Measurements from ENCODE around the gene LRRC7. TPM values are rescaled to one million over a fixed set of nuclear protein-coding genes. Genes with fewer than 3 reads are reported as not detected.

The LRRC7 gene
- total and polyA plus RNA-seq, 5 donors from 2014 or later, result 0.07 to 0.15 (median 0.15) TPM; not detected in 2

- Mint-ChIP-seq H3K36me3 (no peaks in the 10 kb centered on the region), H3K9me3 (peaks cover 0 to 13% (median 3%) of the 10 kb centered on the region in 7 donors), H3K4me3 (no peak overlapping the region), H3K27me3 (no peaks in the 10 kb centered on the region), H3K27ac (no peak overlapping the region), H3K4me1 (no peaks in the 10 kb centered on the region)
- DNase-seq (no peak), ATAC-seq (ENCODE audit: low read depth in 2 of 2) (no peak)
- no peak overlapping the region for H3K27ac ChIP-seq (ENCODE audit: insufficient read depth, low read length, poor library complexity, severe bottlenecking)
- H3K4me3 ChIP-seq (ENCODE audit: low read depth, low read length), result no peak overlapping the region
- no peaks in the 10 kb centered on the region for H3K4me1 ChIP-seq (ENCODE audit: control insufficient read depth, insufficient read depth, low read length, poor library complexity, severe bottlenecking)
- H3K9me3 ChIP-seq (ENCODE audit: control insufficient read depth in 2 of 2, low read length in 2 of 2), result no peaks in the 10 kb centered on the region
- no peaks in the 10 kb centered on the region for H3K36me3 ChIP-seq (ENCODE audit: control insufficient read depth, insufficient read depth, low read length)
- H3K27me3 ChIP-seq (ENCODE audit: control insufficient read depth, insufficient read depth, low read length), result no peaks in the 10 kb centered on the region
Measured at GRCh38 chr1:69787151-69787550, 219.4 kb downstream of the LRRC7 start.

DNA sequence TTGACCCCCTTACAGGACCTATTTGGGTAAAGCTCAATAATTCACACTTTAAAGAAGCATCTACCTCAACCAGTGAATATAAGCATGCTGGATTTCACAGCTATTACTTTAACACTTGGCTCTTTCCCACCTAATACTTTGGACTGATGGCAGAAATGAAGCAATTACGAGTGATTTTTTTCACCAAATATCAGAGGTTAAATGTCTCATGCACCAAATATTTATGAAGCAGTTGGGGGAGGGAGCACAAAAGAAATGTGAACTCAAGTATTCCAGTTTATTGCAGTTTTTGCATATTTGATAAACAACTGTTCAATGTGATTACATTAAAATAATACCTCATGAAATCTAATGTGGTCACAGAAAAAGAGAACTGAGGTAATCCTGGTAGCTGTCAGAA is 223.6 kb downstream of the LRRC7 start:
- Mint-ChIP-seq H3K9me3 (peaks cover 0 to 12% (median 3%) of the 10 kb centered on the region in 7 donors), H3K36me3 (no peaks in the 10 kb centered on the region), H3K4me3 (no peak overlapping the region), H3K4me1 (no peaks in the 10 kb centered on the region), H3K27ac (no peak overlapping the region), H3K27me3 (no peaks in the 10 kb centered on the region)
- no peak for ATAC-seq (ENCODE audit: low read depth in 2 of 2)
- H3K27ac ChIP-seq (ENCODE audit: insufficient read depth, low read length, poor library complexity, severe bottlenecking), result no peak overlapping the region
- no peaks in the 10 kb centered on the region for H3K27me3 ChIP-seq (ENCODE audit: control insufficient read depth, insufficient read depth, low read length)
- H3K4me3 ChIP-seq (ENCODE audit: low read depth, low read length), result no peak overlapping the region
- no peak for DNase-seq
- no peaks in the 10 kb centered on the region for H3K36me3 ChIP-seq (ENCODE audit: control insufficient read depth, insufficient read depth, low read length)
- H3K9me3 ChIP-seq (ENCODE audit: control insufficient read depth in 2 of 2, low read length in 2 of 2), result no peaks in the 10 kb centered on the region
- no peaks in the 10 kb centered on the region for H3K4me1 ChIP-seq (ENCODE audit: control insufficient read depth, insufficient read depth, low read length, poor library complexity, severe bottlenecking)

DNA sequence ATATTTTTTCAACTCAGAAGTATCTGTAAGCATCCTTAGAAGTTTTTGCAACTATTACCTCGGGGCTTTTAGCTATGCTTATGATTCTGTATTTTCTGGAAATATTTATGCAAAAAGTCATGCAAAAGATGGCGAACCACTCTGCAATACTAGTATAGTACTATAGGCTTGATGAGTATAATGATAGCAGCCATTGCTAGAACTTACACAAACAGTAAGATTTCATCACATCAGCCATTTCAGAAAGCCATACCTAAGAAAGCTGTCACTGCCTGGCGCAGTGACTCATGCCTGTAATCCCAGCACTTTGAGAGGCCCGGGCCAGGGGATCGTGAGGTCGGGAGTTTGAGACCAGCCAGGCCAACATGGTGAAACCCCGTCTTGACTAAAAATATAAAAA is 227.1 kb downstream of the LRRC7 start:
- no peak overlapping the region for H3K27ac ChIP-seq (ENCODE audit: insufficient read depth, low read length, poor library complexity, severe bottlenecking)
- no peaks in the 10 kb centered on the region for H3K27me3 ChIP-seq (ENCODE audit: control insufficient read depth, insufficient read depth, low read length)
- no peak for DNase-seq
- no peaks in the 10 kb centered on the region for H3K4me1 ChIP-seq (ENCODE audit: control insufficient read depth, insufficient read depth, low read length, poor library complexity, severe bottlenecking)
- no peak overlapping the region for H3K4me3 ChIP-seq (ENCODE audit: low read depth, low read length)
- no peak for ATAC-seq (ENCODE audit: low read depth in 2 of 2)
- Mint-ChIP-seq H3K36me3 (no peaks in the 10 kb centered on the region), H3K4me3 (no peak overlapping the region), H3K27me3 (no peaks in the 10 kb centered on the region), H3K27ac (no peak overlapping the region), H3K4me1 (no peaks in the 10 kb centered on the region), H3K9me3 (peaks cover 1 to 7% (median 3%) of the 10 kb centered on the region in 7 donors)
- H3K9me3 ChIP-seq (ENCODE audit: control insufficient read depth in 2 of 2, low read length in 2 of 2), result no peaks in the 10 kb centered on the region
- no peaks in the 10 kb centered on the region for H3K36me3 ChIP-seq (ENCODE audit: control insufficient read depth, insufficient read depth, low read length)

DNA sequence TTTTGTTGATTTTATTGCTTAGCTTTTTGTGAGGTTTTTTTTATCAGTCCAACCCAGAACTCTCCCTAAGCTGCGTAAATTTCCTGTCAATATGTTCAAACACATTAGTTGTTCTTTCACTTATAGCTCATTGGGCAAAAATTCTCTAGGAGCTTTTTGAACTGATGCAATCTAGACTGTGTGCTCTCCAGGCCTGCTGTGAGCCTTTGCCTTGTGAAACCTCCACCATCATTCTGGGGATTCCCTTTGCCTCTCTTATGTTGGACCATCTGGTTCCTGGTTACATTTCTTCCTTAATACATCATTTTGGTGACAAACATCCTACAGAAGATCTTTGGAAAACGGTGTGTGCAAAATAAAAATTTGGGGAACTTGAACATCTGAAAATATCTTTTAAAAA is 247.2 kb downstream of the LRRC7 start:
- H3K4me3 ChIP-seq (ENCODE audit: low read depth, low read length), result no peak overlapping the region
- H3K4me1 ChIP-seq (ENCODE audit: control insufficient read depth, insufficient read depth, low read length, poor library complexity, severe bottlenecking), result no peaks in the 10 kb centered on the region
- no peak overlapping the region for H3K4me3 Mint-ChIP-seq
- no peak for DNase-seq
- H3K27ac Mint-ChIP-seq, result no peak overlapping the region
- H3K27me3 ChIP-seq (ENCODE audit: control insufficient read depth, insufficient read depth, low read length), result no peaks in the 10 kb centered on the region
- H3K9me3 Mint-ChIP-seq, result peaks cover 0 to 7% (median 3%) of the 10 kb centered on the region in 7 donors
- H3K27me3 Mint-ChIP-seq, result no peaks in the 10 kb centered on the region
- ATAC-seq (ENCODE audit: low read depth in 2 of 2), result no peak
- no peak overlapping the region for H3K27ac ChIP-seq (ENCODE audit: insufficient read depth, low read length, poor library complexity, severe bottlenecking)
- H3K9me3 ChIP-seq (ENCODE audit: control insufficient read depth in 2 of 2, low read length in 2 of 2), result no peaks in the 10 kb centered on the region
- no peaks in the 10 kb centered on the region for H3K36me3 ChIP-seq (ENCODE audit: control insufficient read depth, insufficient read depth, low read length)
- no peaks in the 10 kb centered on the region for H3K36me3 Mint-ChIP-seq
- no peaks in the 10 kb centered on the region for H3K4me1 Mint-ChIP-seq

DNA sequence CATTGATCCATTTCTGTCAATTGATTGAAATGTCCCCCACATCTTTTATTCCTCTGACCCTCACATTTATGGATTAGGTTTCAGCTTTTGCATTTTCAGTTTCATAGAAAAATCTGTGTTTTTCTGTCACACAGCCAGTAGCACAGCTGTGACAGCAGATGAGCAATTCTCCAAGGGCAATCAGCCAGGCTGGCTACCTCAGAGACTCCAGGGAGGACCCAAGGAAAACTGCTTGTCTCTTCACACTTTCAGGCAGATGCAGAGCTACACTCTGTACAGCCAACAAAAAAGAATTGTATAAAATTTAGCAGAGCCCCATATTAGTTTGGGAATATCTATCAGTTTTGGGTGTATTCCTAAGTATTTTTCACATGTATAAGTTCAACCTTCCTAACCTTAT is 257.2 kb downstream of the LRRC7 start:
- no peak for ATAC-seq (ENCODE audit: low read depth in 2 of 2)
- no peak overlapping the region for H3K27ac ChIP-seq (ENCODE audit: insufficient read depth, low read length, poor library complexity, severe bottlenecking)
- H3K27me3 ChIP-seq (ENCODE audit: control insufficient read depth, insufficient read depth, low read length), result no peaks in the 10 kb centered on the region
- H3K36me3 ChIP-seq (ENCODE audit: control insufficient read depth, insufficient read depth, low read length), result no peaks in the 10 kb centered on the region
- Mint-ChIP-seq H3K9me3 (peaks cover 0 to 14% (median 5%) of the 10 kb centered on the region in 7 donors), H3K4me3 (no peak overlapping the region), H3K27me3 (no peaks in the 10 kb centered on the region), H3K36me3 (no peaks in the 10 kb centered on the region), H3K27ac (no peak overlapping the region), H3K4me1 (no peaks in the 10 kb centered on the region)
- no peak overlapping the region for H3K4me3 ChIP-seq (ENCODE audit: low read depth, low read length)
- no peak for DNase-seq
- no peaks in the 10 kb centered on the region for H3K9me3 ChIP-seq (ENCODE audit: control insufficient read depth in 2 of 2, low read length in 2 of 2)
- no peaks in the 10 kb centered on the region for H3K4me1 ChIP-seq (ENCODE audit: control insufficient read depth, insufficient read depth, low read length, poor library complexity, severe bottlenecking)

GRCh38 chr1:69827732-69828131 is 260.0 kb downstream of the LRRC7 start:
- H3K9me3 Mint-ChIP-seq, result peaks cover 0 to 14% (median 4%) of the 10 kb centered on the region in 7 donors
- Histone ChIP-seq H3K27ac (ENCODE audit: insufficient read depth, low read length, poor library complexity, severe bottlenecking) (no peak overlapping the region), H3K4me1 (ENCODE audit: control insufficient read depth, insufficient read depth, low read length, poor library complexity, severe bottlenecking) (no peaks in the 10 kb centered on the region), H3K27me3 (ENCODE audit: control insufficient read depth, insufficient read depth, low read length) (no peaks in the 10 kb centered on the region), H3K36me3 (ENCODE audit: control insufficient read depth, insufficient read depth, low read length) (no peaks in the 10 kb centered on the region), H3K4me3 (ENCODE audit: low read depth, low read length) (no peak overlapping the region), H3K9me3 (ENCODE audit: control insufficient read depth in 2 of 2, low read length in 2 of 2) (no peaks in the 10 kb centered on the region)
- H3K4me3 Mint-ChIP-seq, result no peak overlapping the region
- H3K27ac Mint-ChIP-seq, result no peak overlapping the region
- no peaks in the 10 kb centered on the region for H3K4me1 Mint-ChIP-seq
- no peak for ATAC-seq (ENCODE audit: low read depth in 2 of 2)
- no peaks in the 10 kb centered on the region for H3K27me3 Mint-ChIP-seq
- no peaks in the 10 kb centered on the region for H3K36me3 Mint-ChIP-seq
- no peak for DNase-seq

- Histone ChIP-seq H3K4me1 (ENCODE audit: control insufficient read depth, insufficient read depth, low read length, poor library complexity, severe bottlenecking) (no peaks in the 10 kb centered on the region), H3K27ac (ENCODE audit: insufficient read depth, low read length, poor library complexity, severe bottlenecking) (no peak overlapping the region), H3K27me3 (ENCODE audit: control insufficient read depth, insufficient read depth, low read length) (no peaks in the 10 kb centered on the region), H3K36me3 (ENCODE audit: control insufficient read depth, insufficient read depth, low read length) (no peaks in the 10 kb centered on the region), H3K4me3 (ENCODE audit: low read depth, low read length) (no peak overlapping the region), H3K9me3 (ENCODE audit: control insufficient read depth in 2 of 2, low read length in 2 of 2) (no peaks in the 10 kb centered on the region)
- no peak for ATAC-seq (ENCODE audit: low read depth in 2 of 2)
- H3K4me3 Mint-ChIP-seq, result no peak overlapping the region
- H3K36me3 Mint-ChIP-seq, result no peaks in the 10 kb centered on the region
- peaks cover 0 to 5% (median 2%) of the 10 kb centered on the region in 7 donors for H3K9me3 Mint-ChIP-seq
- H3K27ac Mint-ChIP-seq, result no peak overlapping the region
- no peaks in the 10 kb centered on the region for H3K27me3 Mint-ChIP-seq
- no peaks in the 10 kb centered on the region for H3K4me1 Mint-ChIP-seq
- no peak for DNase-seq
Measured at GRCh38 chr1:69833536-69833935, 265.8 kb downstream of the LRRC7 start.

GRCh38 chr1:69834336-69834735 is 266.6 kb downstream of the LRRC7 start:
- no peak for DNase-seq
- no peaks in the 10 kb centered on the region for H3K36me3 Mint-ChIP-seq
- no peak overlapping the region for H3K4me3 ChIP-seq (ENCODE audit: low read depth, low read length)
- no peak overlapping the region for H3K27ac ChIP-seq (ENCODE audit: insufficient read depth, low read length, poor library complexity, severe bottlenecking)
- H3K36me3 ChIP-seq (ENCODE audit: control insufficient read depth, insufficient read depth, low read length), result no peaks in the 10 kb centered on the region
- no peak for ATAC-seq (ENCODE audit: low read depth in 2 of 2)
- H3K4me1 ChIP-seq (ENCODE audit: control insufficient read depth, insufficient read depth, low read length, poor library complexity, severe bottlenecking), result no peaks in the 10 kb centered on the region
- H3K27me3 Mint-ChIP-seq, result no peaks in the 10 kb centered on the region
- H3K9me3 ChIP-seq (ENCODE audit: control insufficient read depth in 2 of 2, low read length in 2 of 2), result no peaks in the 10 kb centered on the region
- H3K27me3 ChIP-seq (ENCODE audit: control insufficient read depth, insufficient read depth, low read length), result no peaks in the 10 kb centered on the region
- no peak overlapping the region for H3K27ac Mint-ChIP-seq
- peaks cover 0 to 5% (median 2%) of the 10 kb centered on the region in 7 donors for H3K9me3 Mint-ChIP-seq
- no peaks in the 10 kb centered on the region for H3K4me1 Mint-ChIP-seq
- H3K4me3 Mint-ChIP-seq, result no peak overlapping the region

Measured in CD4-positive, CD25-positive, alpha-beta regulatory T cell (primary cell).